Fibroblast of lung (primary cell): ENCODE data around the gene SLC35G1. TPM values are rescaled to one million over a fixed set of nuclear protein-coding genes. Genes with fewer than 3 reads are reported as not detected.

Experiments used
- DNase-seq, 2 donors: peaks; one replicate each; pipeline versions ENCODE4 v3.0.0 to v3.0.0-alpha.2; 2010; ENCODE audit warnings: low read depth in 2 of 2
- H2AFZ ChIP-seq: 2 replicates; pipeline ENCODE4 v1.5.1; 2012; ENCODE audit warnings: low read length, control low read depth, inconsistent platforms
- H3K27ac ChIP-seq: 2 replicates; pipeline ENCODE4 v1.5.1; 2011; ENCODE audit warnings: low read length, control low read depth; ENCODE audit not compliant: insufficient read depth
- H3K27me3 ChIP-seq: 2 replicates; pipeline ENCODE4 v1.5.1; 2011; ENCODE audit warnings: mild to moderate bottlenecking, low read length; ENCODE audit not compliant: control insufficient read depth, insufficient read depth
- H3K36me3 ChIP-seq: 2 replicates; pipeline ENCODE4 v1.5.1; 2011; ENCODE audit warnings: low read length; ENCODE audit not compliant: control insufficient read depth, insufficient read depth
- H3K4me1 ChIP-seq: 2 replicates; pipeline ENCODE4 v1.5.1; 2011; ENCODE audit warnings: low read length; ENCODE audit not compliant: control insufficient read depth, insufficient read depth; ENCODE audit errors: extremely low read depth
- H3K4me2 ChIP-seq: 2 replicates; pipeline ENCODE4 v1.5.1; 2011; ENCODE audit warnings: low read length, control low read depth; ENCODE audit not compliant: insufficient read depth; ENCODE audit errors: extremely low read depth
- H3K4me3 ChIP-seq, 4 experiments: fragments of 200-600 bp in 1 of 4; sonication (generic) in 1 of 4; replicated peaks in 1 of 4; 2 replicates each; pipeline ENCODE4 v1.5.1; 2011 to 2016; ENCODE audit warnings: low read length in 4 of 4, low read depth in 3 of 4, mild to moderate bottlenecking in 3 of 4, control low read depth in 2 of 4, inconsistent platforms in 1 of 4, mixed read lengths in 1 of 4; ENCODE audit not compliant: insufficient read depth in 1 of 4; ENCODE audit errors: control extremely low read depth in 1 of 4
- H3K79me2 ChIP-seq: 2 replicates; pipeline ENCODE4 v1.5.1; 2012; ENCODE audit warnings: mild to moderate bottlenecking, low read length, inconsistent platforms; ENCODE audit not compliant: control insufficient read depth, insufficient read depth
- H3K9ac ChIP-seq: 2 replicates; pipeline ENCODE4 v1.5.1; 2011; ENCODE audit warnings: mild to moderate bottlenecking, low read length, control low read depth; ENCODE audit not compliant: insufficient read depth
- H3K9me3 ChIP-seq: 2 replicates; pipeline ENCODE4 v1.5.1; 2012; ENCODE audit warnings: low read depth, low read length; ENCODE audit not compliant: control insufficient read depth, insufficient read depth
- H4K20me1 ChIP-seq: 2 replicates; pipeline ENCODE4 v1.5.1; 2011; ENCODE audit warnings: low read length; ENCODE audit not compliant: control insufficient read depth, insufficient read depth; ENCODE audit errors: extremely low read depth
- EZH2 ChIP-seq: IDR thresholded peaks from 2 replicates; pipeline ENCODE4 v1.5.1; 2012; ENCODE audit warnings: low read length, control low read depth, mild to moderate bottlenecking; ENCODE audit errors: missing control alignments
- polyA plus RNA-seq, 2 donors: library from polyadenylated mRNA; depleted of rRNA in 1 of 2; stranded (reverse) in 1 of 2; unstranded in 1 of 2; fragments of >200 nt; gene quantifications; 2 replicates each; pipeline ENCODE4 v1.2.1, GENCODE V29; 2011 to 2012; ENCODE audit warnings: missing spikeins in 1 of 2
- total RNA-seq: library from RNA; depleted of rRNA; stranded (reverse); fragments of >200 nt; gene quantifications from 2 replicates; pipeline ENCODE4 v1.2.1, GENCODE V29; 2014
- TF ChIP-seq, protein P1 (sequence below), 2 donors: IDR thresholded peaks in 1 of 2; conservative IDR thresholded peaks in 1 of 2; 1 replicate in 1 of 2; 2 replicates in 1 of 2; pipeline ENCODE4 v1.5.1; 2011 to 2012; ENCODE audit warnings: low read length in 2 of 2, control low read depth in 1 of 2, inconsistent platforms in 1 of 2, low read depth in 1 of 2, mild to moderate bottlenecking in 1 of 2

SLC35G1 gene
- total and polyA plus RNA-seq, 2 donors (not counting 1 experiment from before 2014, with no cell fraction given) = 4.0 to 8.1 TPM

DNA sequence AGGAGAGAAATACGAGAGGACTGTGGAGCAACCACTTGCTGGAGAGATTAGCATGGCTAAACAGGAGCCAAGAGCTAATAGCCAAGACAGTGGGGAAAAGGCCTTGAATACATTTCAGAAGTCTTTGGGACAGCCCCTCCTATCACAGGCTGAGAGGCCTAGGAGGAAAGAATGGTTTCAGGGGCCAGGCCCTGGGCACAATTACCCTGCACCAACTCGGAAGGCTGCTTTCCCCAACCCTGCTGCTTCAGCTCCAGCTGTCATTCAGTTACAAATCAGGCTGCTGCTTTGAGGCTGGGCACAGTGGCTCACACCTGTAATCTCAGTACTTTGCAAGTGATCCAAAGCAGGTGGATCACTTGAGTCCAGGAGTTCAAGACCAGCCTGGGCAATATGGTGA is 32.0 kb upstream of the SLC35G1 start:
- H3K4me3 ChIP-seq = no peak overlapping the region
- no peak overlapping the region for H3K9ac ChIP-seq
- no peaks in the 10 kb centered on the region for H3K9me3 ChIP-seq
- H3K4me2 ChIP-seq = no peak overlapping the region
- no peaks in the 10 kb centered on the region for H3K4me1 ChIP-seq
- H3K36me3 ChIP-seq = no peaks in the 10 kb centered on the region
- H4K20me1 ChIP-seq = no peaks in the 10 kb centered on the region
- no peak overlapping the region for H2AFZ ChIP-seq
- no peak for DNase-seq
- TF ChIP-seq, protein P1, sequence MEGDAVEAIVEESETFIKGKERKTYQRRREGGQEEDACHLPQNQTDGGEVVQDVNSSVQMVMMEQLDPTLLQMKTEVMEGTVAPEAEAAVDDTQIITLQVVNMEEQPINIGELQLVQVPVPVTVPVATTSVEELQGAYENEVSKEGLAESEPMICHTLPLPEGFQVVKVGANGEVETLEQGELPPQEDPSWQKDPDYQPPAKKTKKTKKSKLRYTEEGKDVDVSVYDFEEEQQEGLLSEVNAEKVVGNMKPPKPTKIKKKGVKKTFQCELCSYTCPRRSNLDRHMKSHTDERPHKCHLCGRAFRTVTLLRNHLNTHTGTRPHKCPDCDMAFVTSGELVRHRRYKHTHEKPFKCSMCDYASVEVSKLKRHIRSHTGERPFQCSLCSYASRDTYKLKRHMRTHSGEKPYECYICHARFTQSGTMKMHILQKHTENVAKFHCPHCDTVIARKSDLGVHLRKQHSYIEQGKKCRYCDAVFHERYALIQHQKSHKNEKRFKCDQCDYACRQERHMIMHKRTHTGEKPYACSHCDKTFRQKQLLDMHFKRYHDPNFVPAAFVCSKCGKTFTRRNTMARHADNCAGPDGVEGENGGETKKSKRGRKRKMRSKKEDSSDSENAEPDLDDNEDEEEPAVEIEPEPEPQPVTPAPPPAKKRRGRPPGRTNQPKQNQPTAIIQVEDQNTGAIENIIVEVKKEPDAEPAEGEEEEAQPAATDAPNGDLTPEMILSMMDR (conservative IDR thresholded peaks at IDR 0.05 in 1 of 2, IDR thresholded peaks at IDR 0.05 in 1 of 2; ENCODE audit: low read depth in 1 of 2, low read length in 2 of 2) = no peak
- TF ChIP-seq EZH2 = no peak
- peaks cover 7% of the 10 kb centered on the region for H3K27me3 ChIP-seq
- no peaks in the 10 kb centered on the region for H3K79me2 ChIP-seq
- H3K27ac ChIP-seq = no peak overlapping the region

DNA sequence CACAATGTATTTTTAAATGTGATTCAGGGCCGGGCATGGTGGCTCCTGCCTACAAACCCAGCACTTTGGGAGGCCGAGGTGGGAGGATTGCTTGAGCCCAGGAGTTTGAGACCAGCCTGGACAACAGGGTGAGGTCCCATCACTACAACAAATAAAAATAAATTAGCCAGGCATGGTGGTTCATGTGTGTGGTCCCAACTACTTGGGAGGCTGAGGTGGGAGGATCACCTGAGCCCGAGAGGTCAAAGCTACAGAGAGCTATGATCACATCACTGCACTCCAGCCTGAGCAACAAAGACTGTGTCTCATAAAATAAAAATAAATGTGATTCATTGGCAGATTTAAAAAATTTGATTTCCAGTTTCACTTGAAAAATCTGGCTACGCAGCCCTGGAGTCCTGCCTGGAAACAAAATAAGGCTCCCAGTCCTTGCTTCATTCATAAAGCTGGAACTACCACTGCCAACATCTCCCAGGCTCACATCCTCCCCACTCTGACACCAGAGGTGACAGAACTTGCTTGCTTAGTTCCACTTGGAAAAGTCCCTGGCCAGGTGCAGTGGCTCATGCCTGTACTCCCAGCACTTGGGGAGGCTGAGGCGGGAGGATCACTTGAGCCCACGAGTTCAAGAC is 27.9 kb upstream of the SLC35G1 start:
- no peaks in the 10 kb centered on the region for H4K20me1 ChIP-seq
- H3K79me2 ChIP-seq = no peaks in the 10 kb centered on the region
- H3K4me2 ChIP-seq = no peak overlapping the region
- H3K36me3 ChIP-seq = no peaks in the 10 kb centered on the region
- H3K27me3 ChIP-seq = peaks cover 3% of the 10 kb centered on the region
- no peak overlapping the region for H3K9ac ChIP-seq
- H2AFZ ChIP-seq = no peak overlapping the region
- no peak for DNase-seq
- H3K27ac ChIP-seq = no peak overlapping the region
- H3K4me3 ChIP-seq = no peak overlapping the region
- H3K9me3 ChIP-seq = no peaks in the 10 kb centered on the region
- TF ChIP-seq EZH2 = no peak
- TF ChIP-seq, protein P1 (conservative IDR thresholded peaks at IDR 0.05 in 1 of 2, IDR thresholded peaks at IDR 0.05 in 1 of 2; ENCODE audit: low read depth in 1 of 2, low read length in 2 of 2) = no peak
- no peaks in the 10 kb centered on the region for H3K4me1 ChIP-seq

DNA sequence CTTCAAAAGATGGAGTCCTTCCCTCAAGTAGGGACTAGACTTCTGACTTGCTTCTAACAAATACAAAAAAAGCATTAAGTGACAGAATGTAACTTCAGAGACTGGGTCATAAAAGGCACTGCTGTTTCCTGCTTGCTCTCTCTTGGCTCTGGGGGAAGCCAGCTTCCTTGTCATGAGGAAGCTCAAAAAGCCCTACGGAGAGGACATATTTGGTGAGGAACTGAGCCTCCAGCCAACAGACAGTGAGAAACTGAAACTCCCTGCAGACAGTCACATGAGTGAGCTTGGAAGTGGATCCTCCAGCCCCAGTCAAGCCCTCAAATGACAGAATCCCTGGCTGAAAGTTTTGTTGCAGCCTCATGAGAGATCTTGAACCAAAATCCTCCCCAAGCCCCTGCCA is 26.3 kb upstream of the SLC35G1 start:
- no peaks in the 10 kb centered on the region for H3K36me3 ChIP-seq
- no peaks in the 10 kb centered on the region for H3K4me1 ChIP-seq
- no peak overlapping the region for H3K4me3 ChIP-seq
- H3K27me3 ChIP-seq = peaks cover 3% of the 10 kb centered on the region
- no peak overlapping the region for H3K27ac ChIP-seq
- no peaks in the 10 kb centered on the region for H4K20me1 ChIP-seq
- no peak overlapping the region for H2AFZ ChIP-seq
- H3K9me3 ChIP-seq = no peaks in the 10 kb centered on the region
- H3K9ac ChIP-seq = no peak overlapping the region
- no peak overlapping the region for H3K4me2 ChIP-seq
- TF ChIP-seq EZH2 = no peak
- TF ChIP-seq, protein P1 (conservative IDR thresholded peaks at IDR 0.05 in 1 of 2, IDR thresholded peaks at IDR 0.05 in 1 of 2; ENCODE audit: low read depth in 1 of 2, low read length in 2 of 2) = no peak
- DNase-seq = no peak
- no peaks in the 10 kb centered on the region for H3K79me2 ChIP-seq
